ENCODE measurements around the gene IFNA5. TPM values are rescaled to one million over a fixed set of nuclear protein-coding genes. Genes with fewer than 3 reads are reported as not detected.
A peak's percentile ranks its signal among the peaks of the same experiment; 100 is the strongest.

The IFNA5 gene
- total and polyA plus RNA-seq, 2 of the 13 experiments (the other 11 are each of a cell fraction or from before 2014, with no cell fraction given): not detected

DNA sequence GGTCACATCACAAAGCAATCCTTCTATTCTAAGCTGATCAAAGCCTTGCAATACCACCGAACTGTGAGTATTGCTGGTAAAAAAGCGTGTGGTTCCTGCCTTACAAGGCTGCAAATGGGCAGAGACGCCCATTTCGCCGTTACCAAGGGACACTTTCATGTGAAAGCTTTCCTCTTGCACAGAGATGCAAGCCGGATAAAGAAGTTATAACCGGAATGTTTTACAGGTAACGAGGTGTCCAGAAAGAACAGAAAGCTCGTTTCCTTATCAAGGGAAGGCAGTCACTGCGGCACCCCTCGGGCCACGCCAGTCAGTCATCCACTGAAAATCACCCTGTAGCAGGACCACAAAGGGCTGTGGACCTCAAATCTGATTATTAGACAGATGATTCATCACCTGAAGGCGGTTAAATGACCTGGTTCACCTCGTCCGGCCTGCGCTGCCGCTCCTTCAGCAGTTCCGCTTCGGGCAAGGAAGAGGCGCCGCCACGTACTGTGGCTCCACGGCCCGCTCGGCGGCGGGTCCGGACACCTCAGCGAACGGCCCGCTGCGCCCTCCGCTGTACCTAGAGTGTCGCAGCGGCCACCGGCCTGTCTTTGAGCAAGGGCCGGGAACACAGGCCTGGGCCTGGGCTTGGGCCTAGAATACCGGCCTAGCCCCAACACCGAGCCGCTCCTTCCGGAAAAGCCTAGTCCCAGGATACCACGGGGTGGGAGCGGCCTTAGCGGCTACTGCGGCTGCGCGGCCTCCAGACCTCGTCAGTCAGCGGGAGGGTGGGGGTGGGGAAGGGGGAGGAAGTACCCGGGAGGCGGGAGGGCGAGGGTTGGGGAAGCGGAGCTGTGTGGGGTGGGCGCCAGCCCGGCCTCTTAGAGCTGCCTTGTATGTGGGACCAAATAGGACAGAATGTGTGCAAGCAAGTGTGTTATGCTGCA is 29.9 kb upstream of the IFNA5 start, which contains the start of gene KLHL9 (continued):
- TF ChIP-seq ZNF660 (CRISPR knock-in tag; IDR thresholded peaks at IDR 0.05; ENCODE audit: borderline replicate concordance, low read depth): no peak
- TF ChIP-seq ZNF224 (CRISPR knock-in tag; IDR thresholded peaks at IDR 0.05): peak; percentile 54; the same call in 1 of the 2 replicates
- TF ChIP-seq, protein P1, sequence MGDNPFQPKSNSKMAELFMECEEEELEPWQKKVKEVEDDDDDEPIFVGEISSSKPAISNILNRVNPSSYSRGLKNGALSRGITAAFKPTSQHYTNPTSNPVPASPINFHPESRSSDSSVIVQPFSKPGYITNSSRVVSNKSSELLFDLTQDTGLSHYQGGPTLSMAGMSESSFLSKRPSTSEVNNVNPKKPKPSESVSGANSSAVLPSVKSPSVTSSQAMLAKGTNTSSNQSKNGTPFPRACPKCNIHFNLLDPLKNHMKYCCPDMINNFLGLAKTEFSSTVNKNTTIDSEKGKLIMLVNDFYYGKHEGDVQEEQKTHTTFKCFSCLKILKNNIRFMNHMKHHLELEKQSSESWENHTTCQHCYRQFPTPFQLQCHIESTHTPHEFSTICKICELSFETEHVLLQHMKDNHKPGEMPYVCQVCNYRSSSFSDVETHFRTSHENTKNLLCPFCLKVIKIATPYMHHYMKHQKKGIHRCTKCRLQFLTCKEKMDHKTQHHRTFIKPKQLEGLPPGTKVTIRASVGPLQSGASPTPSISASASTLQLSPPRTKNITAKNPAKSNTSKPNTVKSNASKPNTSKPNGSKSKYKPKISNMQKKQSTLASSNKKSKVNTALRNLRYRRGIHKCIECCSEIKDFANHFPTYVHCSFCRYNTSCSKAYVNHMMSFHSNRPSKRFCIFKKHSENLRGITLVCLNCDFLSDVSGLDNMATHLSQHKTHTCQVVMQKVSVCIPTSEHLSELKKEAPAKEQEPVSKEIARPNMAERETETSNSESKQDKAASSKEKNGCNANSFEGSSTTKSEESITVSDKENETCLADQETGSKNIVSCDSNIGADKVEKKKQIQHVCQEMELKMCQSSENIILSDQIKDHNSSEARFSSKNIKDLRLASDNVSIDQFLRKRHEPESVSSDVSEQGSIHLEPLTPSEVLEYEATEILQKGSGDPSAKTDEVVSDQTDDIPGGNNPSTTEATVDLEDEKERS (CRISPR knock-in tag; IDR thresholded peaks at IDR 0.05): peak; percentile 72; the same call in 1 of the 2 replicates
- TF ChIP-seq RAD21 (CRISPR knock-in tag; IDR thresholded peaks at IDR 0.05): 0 out of 2 replicates have a peak, but pooled peaks have one; percentile 27
- TF ChIP-seq CC2D1A (CRISPR knock-in tag; IDR thresholded peaks at IDR 0.05): no peak
- TF ChIP-seq, protein P2, sequence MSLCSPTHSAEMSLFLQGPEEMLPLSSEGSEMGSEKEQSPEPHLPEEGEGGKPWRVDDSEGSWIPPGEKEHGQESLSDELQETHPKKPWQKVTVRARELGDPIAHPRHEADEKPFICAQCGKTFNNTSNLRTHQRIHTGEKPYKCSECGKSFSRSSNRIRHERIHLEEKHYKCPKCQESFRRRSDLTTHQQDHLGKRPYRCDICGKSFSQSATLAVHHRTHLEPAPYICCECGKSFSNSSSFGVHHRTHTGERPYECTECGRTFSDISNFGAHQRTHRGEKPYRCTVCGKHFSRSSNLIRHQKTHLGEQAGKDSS (CRISPR knock-in tag; IDR thresholded peaks at IDR 0.05; ENCODE audit: borderline replicate concordance, low read depth): no peak
- no peak for TF ChIP-seq SKI (IDR thresholded peaks at IDR 0.05; ENCODE audit: partially characterized antibody)
- TF ChIP-seq, protein P3, sequence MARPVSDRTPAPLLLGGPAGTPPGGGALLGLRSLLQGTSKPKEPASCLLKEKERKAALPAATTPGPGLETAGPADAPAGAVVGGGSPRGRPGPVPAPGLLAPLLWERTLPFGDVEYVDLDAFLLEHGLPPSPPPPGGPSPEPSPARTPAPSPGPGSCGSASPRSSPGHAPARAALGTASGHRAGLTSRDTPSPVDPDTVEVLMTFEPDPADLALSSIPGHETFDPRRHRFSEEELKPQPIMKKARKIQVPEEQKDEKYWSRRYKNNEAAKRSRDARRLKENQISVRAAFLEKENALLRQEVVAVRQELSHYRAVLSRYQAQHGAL (CRISPR knock-in tag; IDR thresholded peaks at IDR 0.05; ENCODE audit: not compliant biosample characterization): no peak
- TF ChIP-seq, protein P4, sequence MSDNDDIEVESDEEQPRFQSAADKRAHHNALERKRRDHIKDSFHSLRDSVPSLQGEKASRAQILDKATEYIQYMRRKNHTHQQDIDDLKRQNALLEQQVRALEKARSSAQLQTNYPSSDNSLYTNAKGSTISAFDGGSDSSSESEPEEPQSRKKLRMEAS (IDR thresholded peaks at IDR 0.05): peak; percentile 75
- no peak for TF ChIP-seq ZNF619 (CRISPR knock-in tag; IDR thresholded peaks at IDR 0.05)
- TF ChIP-seq, protein P5, sequence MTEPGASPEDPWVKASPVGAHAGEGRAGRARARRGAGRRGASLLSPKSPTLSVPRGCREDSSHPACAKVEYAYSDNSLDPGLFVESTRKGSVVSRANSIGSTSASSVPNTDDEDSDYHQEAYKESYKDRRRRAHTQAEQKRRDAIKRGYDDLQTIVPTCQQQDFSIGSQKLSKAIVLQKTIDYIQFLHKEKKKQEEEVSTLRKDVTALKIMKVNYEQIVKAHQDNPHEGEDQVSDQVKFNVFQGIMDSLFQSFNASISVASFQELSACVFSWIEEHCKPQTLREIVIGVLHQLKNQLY (CRISPR knock-in tag; IDR thresholded peaks at IDR 0.05): no peak
- TF ChIP-seq MATR3 (CRISPR knock-in tag; IDR thresholded peaks at IDR 0.05): no peak
- TF ChIP-seq, protein P6, sequence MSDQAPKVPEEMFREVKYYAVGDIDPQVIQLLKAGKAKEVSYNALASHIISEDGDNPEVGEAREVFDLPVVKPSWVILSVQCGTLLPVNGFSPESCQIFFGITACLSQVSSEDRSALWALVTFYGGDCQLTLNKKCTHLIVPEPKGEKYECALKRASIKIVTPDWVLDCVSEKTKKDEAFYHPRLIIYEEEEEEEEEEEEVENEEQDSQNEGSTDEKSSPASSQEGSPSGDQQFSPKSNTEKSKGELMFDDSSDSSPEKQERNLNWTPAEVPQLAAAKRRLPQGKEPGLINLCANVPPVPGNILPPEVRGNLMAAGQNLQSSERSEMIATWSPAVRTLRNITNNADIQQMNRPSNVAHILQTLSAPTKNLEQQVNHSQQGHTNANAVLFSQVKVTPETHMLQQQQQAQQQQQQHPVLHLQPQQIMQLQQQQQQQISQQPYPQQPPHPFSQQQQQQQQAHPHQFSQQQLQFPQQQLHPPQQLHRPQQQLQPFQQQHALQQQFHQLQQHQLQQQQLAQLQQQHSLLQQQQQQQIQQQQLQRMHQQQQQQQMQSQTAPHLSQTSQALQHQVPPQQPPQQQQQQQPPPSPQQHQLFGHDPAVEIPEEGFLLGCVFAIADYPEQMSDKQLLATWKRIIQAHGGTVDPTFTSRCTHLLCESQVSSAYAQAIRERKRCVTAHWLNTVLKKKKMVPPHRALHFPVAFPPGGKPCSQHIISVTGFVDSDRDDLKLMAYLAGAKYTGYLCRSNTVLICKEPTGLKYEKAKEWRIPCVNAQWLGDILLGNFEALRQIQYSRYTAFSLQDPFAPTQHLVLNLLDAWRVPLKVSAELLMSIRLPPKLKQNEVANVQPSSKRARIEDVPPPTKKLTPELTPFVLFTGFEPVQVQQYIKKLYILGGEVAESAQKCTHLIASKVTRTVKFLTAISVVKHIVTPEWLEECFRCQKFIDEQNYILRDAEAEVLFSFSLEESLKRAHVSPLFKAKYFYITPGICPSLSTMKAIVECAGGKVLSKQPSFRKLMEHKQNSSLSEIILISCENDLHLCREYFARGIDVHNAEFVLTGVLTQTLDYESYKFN (CRISPR knock-in tag; conservative IDR thresholded peaks at IDR 0.05): no peak
- peak; percentile 75 for TF ChIP-seq ZNF563 (CRISPR knock-in tag; IDR thresholded peaks at IDR 0.05)
- TF ChIP-seq, protein P7, sequence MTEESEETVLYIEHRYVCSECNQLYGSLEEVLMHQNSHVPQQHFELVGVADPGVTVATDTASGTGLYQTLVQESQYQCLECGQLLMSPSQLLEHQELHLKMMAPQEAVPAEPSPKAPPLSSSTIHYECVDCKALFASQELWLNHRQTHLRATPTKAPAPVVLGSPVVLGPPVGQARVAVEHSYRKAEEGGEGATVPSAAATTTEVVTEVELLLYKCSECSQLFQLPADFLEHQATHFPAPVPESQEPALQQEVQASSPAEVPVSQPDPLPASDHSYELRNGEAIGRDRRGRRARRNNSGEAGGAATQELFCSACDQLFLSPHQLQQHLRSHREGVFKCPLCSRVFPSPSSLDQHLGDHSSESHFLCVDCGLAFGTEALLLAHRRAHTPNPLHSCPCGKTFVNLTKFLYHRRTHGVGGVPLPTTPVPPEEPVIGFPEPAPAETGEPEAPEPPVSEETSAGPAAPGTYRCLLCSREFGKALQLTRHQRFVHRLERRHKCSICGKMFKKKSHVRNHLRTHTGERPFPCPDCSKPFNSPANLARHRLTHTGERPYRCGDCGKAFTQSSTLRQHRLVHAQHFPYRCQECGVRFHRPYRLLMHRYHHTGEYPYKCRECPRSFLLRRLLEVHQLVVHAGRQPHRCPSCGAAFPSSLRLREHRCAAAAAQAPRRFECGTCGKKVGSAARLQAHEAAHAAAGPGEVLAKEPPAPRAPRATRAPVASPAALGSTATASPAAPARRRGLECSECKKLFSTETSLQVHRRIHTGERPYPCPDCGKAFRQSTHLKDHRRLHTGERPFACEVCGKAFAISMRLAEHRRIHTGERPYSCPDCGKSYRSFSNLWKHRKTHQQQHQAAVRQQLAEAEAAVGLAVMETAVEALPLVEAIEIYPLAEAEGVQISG (CRISPR knock-in tag; IDR thresholded peaks at IDR 0.05): peak; percentile 86

Measured in HepG2 (cell line).